PC-9 (cell line): ENCODE results near the gene SORCS2. TPM values are rescaled to one million over a fixed set of nuclear protein-coding genes. Genes with fewer than 3 reads are reported as not detected.

Source experiments
- BruUV-seq: library from RNA; stranded (reverse); fragments of 400-500 nt; replicated peaks from 2 replicates; lab custom pipeline; 2021; lab: Mats Ljungman, UMichigan
- CTCF ChIA-PET: fragments of 300-600 bp; sonication (Branson Sonifier 250); formaldehyde crosslinking; loops from one replicate; lab custom pipeline; 2022; ENCODE audit warnings: antibody characterized with exemption; lab: Charles Lee
- POLR2A ChIA-PET: fragments of 300-600 bp; sonication (Branson Sonifier 250); formaldehyde crosslinking; loops from one replicate; lab custom pipeline; 2022; ENCODE audit warnings: antibody characterized with exemption; ENCODE audit not compliant: unreplicated experiment; lab: Charles Lee
- DNase-seq, 2 experiments: peaks; one replicate each; pipeline versions ENCODE4 v3.0.0 to v3.0.0-alpha.2; 2015 to 2022; ENCODE audit warnings: mixed read lengths in 1 of 2
- H2AFZ ChIP-seq: fragments of 200-600 bp; sonication (generic); 2 replicates; pipeline ENCODE4 v1.8.1; 2017; ENCODE audit warnings: antibody characterized with exemption
- H3F3A ChIP-seq: fragments of 200-600 bp; sonication (generic); 2 replicates; pipeline ENCODE4 v1.8.1; 2017; ENCODE audit warnings: antibody characterized with exemption, mild to moderate bottlenecking, low read depth; ENCODE audit not compliant: insufficient read depth
- H3K27ac ChIP-seq: fragments of 200-600 bp; sonication (generic); 2 replicates; pipeline ENCODE4 v1.6.1; 2016; ENCODE audit warnings: mixed run types
- H3K27me3 ChIP-seq: fragments of 200-600 bp; sonication (generic); 2 replicates; pipeline ENCODE4 v1.6.1; 2016; ENCODE audit warnings: low read depth, mixed run types; ENCODE audit not compliant: insufficient read depth
- H3K36me3 ChIP-seq: fragments of 200-600 bp; sonication (generic); 2 replicates; pipeline ENCODE4 v1.6.1; 2016; ENCODE audit warnings: low read depth, mixed run types
- H3K4me1 ChIP-seq: fragments of 200-600 bp; sonication (generic); replicated peaks from 2 replicates; pipeline ENCODE4 v1.6.1; 2016; ENCODE audit warnings: mixed run types; ENCODE audit not compliant: insufficient read depth
- H3K4me2 ChIP-seq: fragments of 200-600 bp; sonication (generic); 2 replicates; pipeline ENCODE4 v1.6.1; 2017; ENCODE audit warnings: mixed run types
- H3K4me3 ChIP-seq: fragments of 200-600 bp; sonication (generic); 2 replicates; pipeline ENCODE4 v1.6.1; 2016; ENCODE audit warnings: mixed run types
- H3K79me2 ChIP-seq: fragments of 200-600 bp; sonication (generic); 2 replicates; pipeline ENCODE4 v1.6.1; 2017; ENCODE audit warnings: low read depth, mixed run types
- H3K9me2 ChIP-seq: fragments of 200-600 bp; sonication (generic); 2 replicates; pipeline ENCODE4 v1.8.1; 2017; ENCODE audit warnings: mild to moderate bottlenecking; ENCODE audit not compliant: insufficient read depth
- H3K9me3 ChIP-seq: fragments of 200-600 bp; sonication (generic); 2 replicates; pipeline ENCODE4 v1.8.1; 2016; ENCODE audit warnings: low read depth; ENCODE audit not compliant: insufficient read depth
- H4K20me1 ChIP-seq: fragments of 200-600 bp; sonication (generic); 2 replicates; pipeline ENCODE4 v1.8.1; 2017; ENCODE audit not compliant: insufficient read depth
- CTCF ChIP-seq: fragments of 200-600 bp; sonication (generic); conservative IDR thresholded peaks from 2 replicates; pipeline ENCODE4 v1.6.1; 2017; ENCODE audit warnings: mixed run types, antibody characterized with exemption, mild to moderate bottlenecking, moderate library complexity
- EZH2 ChIP-seq: fragments of 200-600 bp; sonication (generic); IDR thresholded peaks from 2 replicates; pipeline ENCODE4 v1.8.0; 2017; ENCODE audit warnings: antibody characterized with exemption, low read depth
- intact Hi-C: fragments of 100-400 bp; cut with micrococcal nuclease; formaldehyde crosslinking; loops from one replicate; pipeline ENCODE4 v1.10.0; 2022; ENCODE audit not compliant: unreplicated experiment
- total RNA-seq: library from RNA; stranded (reverse); gene quantifications from 2 replicates; pipeline ENCODE4 v1.2.3, GENCODE V29; 2021

Gene SORCS2
- total RNA-seq, 1 experiment from 2014 or later: 25.8 TPM

- Histone ChIP-seq H3K9me3 (no peaks in the 10 kb centered on the region), H2AFZ (no peak overlapping the region), H3K36me3 (no peaks in the 10 kb centered on the region), H3K79me2 (no peaks in the 10 kb centered on the region), H3F3A (no peaks in the 10 kb centered on the region), H3K27me3 (no peaks in the 10 kb centered on the region), H4K20me1 (no peaks in the 10 kb centered on the region), H3K4me1 (no peaks in the 10 kb centered on the region), H3K27ac (no peak overlapping the region), H3K9me2 (no peaks in the 10 kb centered on the region), H3K4me2 (no peak overlapping the region), H3K4me3 (no peak overlapping the region)
- intact Hi-C loops: no loop called here
- no TSS peak for BruUV-seq
- no peak for DNase-seq
- ChIA-PET POLR2A (no interaction called here), CTCF (no interaction called here)
- TF ChIP-seq EZH2 (no peak), CTCF (no peak)
Observed at GRCh38 chr4:7675136-7675535, 482.8 kb downstream of the SORCS2 start.

- Histone ChIP-seq H3K36me3 (no peaks in the 10 kb centered on the region), H3K79me2 (no peaks in the 10 kb centered on the region), H3K9me3 (no peaks in the 10 kb centered on the region), H3K4me1 (no peaks in the 10 kb centered on the region), H3K4me2 (no peak overlapping the region), H4K20me1 (no peaks in the 10 kb centered on the region), H2AFZ (no peak overlapping the region), H3K9me2 (no peaks in the 10 kb centered on the region), H3F3A (no peaks in the 10 kb centered on the region), H3K27me3 (no peaks in the 10 kb centered on the region), H3K4me3 (no peak overlapping the region), H3K27ac (no peak overlapping the region)
- intact Hi-C loops: no loop called here
- TF ChIP-seq CTCF: no peak
- no peak for TF ChIP-seq EZH2
- no peak for DNase-seq
- BruUV-seq: no TSS peak
- POLR2A ChIA-PET: no interaction called here
- CTCF ChIA-PET: no interaction called here
Observed at GRCh38 chr4:7675612-7676320, 483.4 kb downstream of the SORCS2 start.

- POLR2A ChIA-PET: no interaction called here
- Histone ChIP-seq H3K4me3 (no peak overlapping the region), H3K79me2 (no peaks in the 10 kb centered on the region), H3F3A (no peaks in the 10 kb centered on the region), H4K20me1 (no peaks in the 10 kb centered on the region), H3K4me2 (no peak overlapping the region), H2AFZ (no peak overlapping the region), H3K9me3 (no peaks in the 10 kb centered on the region), H3K36me3 (no peaks in the 10 kb centered on the region), H3K27me3 (no peaks in the 10 kb centered on the region), H3K27ac (no peak overlapping the region), H3K9me2 (no peaks in the 10 kb centered on the region), H3K4me1 (no peaks in the 10 kb centered on the region)
- intact Hi-C loops: no loop called here
- DNase-seq: no peak
- TF ChIP-seq EZH2 (no peak), CTCF (no peak)
- no TSS peak for BruUV-seq
- CTCF ChIA-PET: no interaction called here
Observed at GRCh38 chr4:7676398-7676922, 484.1 kb downstream of the SORCS2 start.
